Measurements from ENCODE around the gene CSNK2B. TPM values are rescaled to one million over a fixed set of nuclear protein-coding genes. Genes with fewer than 3 reads are reported as not detected.

The CSNK2B gene
- 256 TPM for polyA plus RNA-seq (2013, experiment 1 of 2)
- polyA plus RNA-seq (2013, experiment 2 of 2) = 256 TPM

DNA sequence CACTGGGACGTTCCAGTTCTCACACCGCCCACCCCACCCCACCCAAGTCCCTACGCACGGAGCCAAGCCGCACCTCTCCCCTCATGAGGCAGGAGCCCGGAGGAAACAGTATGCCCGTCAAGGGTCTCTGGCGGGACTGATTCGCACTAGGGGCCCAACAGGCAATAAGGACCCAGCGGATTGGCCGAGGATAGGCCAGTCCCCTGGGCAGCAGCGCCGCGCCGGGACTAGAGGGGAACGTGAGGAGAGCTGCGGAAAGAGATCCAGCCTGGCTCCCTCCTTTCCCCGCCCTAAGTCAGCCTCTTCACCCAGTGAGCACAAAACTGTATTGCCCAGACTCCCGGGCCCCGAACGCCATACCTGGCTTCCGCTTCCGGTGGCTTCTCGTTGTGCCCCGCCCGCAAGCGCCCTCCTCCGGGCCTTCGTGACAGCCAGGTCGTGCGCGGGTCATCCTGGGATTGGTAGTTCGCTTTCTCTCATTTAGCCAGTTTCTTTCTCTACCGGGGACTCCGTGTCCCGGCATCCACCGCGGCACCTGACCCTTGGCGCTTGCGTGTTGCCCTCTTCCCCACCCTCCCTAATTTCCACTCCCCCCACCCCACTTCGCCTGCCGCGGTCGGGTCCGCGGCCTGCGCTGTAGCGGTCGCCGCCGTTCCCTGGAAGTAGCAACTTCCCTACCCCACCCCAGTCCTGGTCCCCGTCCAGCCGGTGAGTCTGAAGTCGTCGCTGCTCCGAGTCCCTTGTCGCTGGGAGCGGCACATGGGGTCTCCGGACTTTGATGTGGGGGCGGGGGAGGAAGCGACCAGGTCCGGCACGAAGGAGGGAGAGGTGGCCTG lies at the start of gene CSNK2B:
CSNK2B (plus strand) TSS at position 580 of the 836 bp plus-strand sequence. CDS start 752 bp downstream, outside the sequence.
- Histone ChIP-seq H2BK5ac (ENCODE audit: low read depth, low read length, poor library complexity, severe bottlenecking) (peak within 1 kb of the TSS; percentile 81), H3K4me2 (ENCODE audit: low read length, poor library complexity, severe bottlenecking) (peak within 1 kb of the TSS; percentile 90), H4K8ac (ENCODE audit: low read length) (peak within 1 kb of the TSS; percentile 99), H3K27me3 (ENCODE audit: control insufficient read depth in 1 of 2, insufficient read depth in 1 of 2, low read length in 2 of 2) (no peaks in the 10 kb centered on the region), H3K27ac (ENCODE audit: low read length, poor library complexity, severe bottlenecking) (peak within 1 kb of the TSS; percentile 89), H2BK12ac (ENCODE audit: low read length in 2 of 2) (peak within 1 kb of the TSS in 1 of 2 experiments; percentile 21), H2BK15ac (ENCODE audit: low read depth, poor library complexity, severe bottlenecking) (peak within 1 kb of the TSS; percentile 88), H3K18ac (ENCODE audit: low read depth in 1 of 2, low read length in 2 of 2) (peak within 1 kb of the TSS; percentile 96 to 99), H3K4me3 (ENCODE audit: insufficient read depth in 1 of 2, low read depth in 1 of 2, low read length in 2 of 2) (peak within 1 kb of the TSS; percentile 97 to 99), H3K4ac (ENCODE audit: low read depth in 1 of 2, low read length in 2 of 2) (peak within 1 kb of the TSS; percentile 94), H3K14ac (ENCODE audit: low read length in 2 of 2) (peak within 1 kb of the TSS in 1 of 2 experiments; percentile 90), H3K9me3 (ENCODE audit: control insufficient read depth, low read length) (no peaks in the 10 kb centered on the region), H2AK5ac (ENCODE audit: low read length, severe bottlenecking) (peak within 1 kb of the TSS; percentile 64), H3K9ac (ENCODE audit: low read length) (peak within 1 kb of the TSS; percentile 97), H3K23ac (ENCODE audit: low read length in 2 of 2) (peak within 1 kb of the TSS; percentile 38 to 86), H2AFZ (ENCODE audit: low read depth, low read length) (peak within 1 kb of the TSS; percentile 74), H3K79me1 (replicated peaks; ENCODE audit: low read length, poor library complexity, severe bottlenecking) (peaks cover 36% of the 10 kb centered on the region), H2BK120ac (ENCODE audit: low read depth, low read length) (peak within 1 kb of the TSS; percentile 19), H3K4me1 (ENCODE audit: control insufficient read depth, insufficient read depth, low read depth, low read length) (peaks cover 22% of the 10 kb centered on the region), H3K36me3 (ENCODE audit: control insufficient read depth in 1 of 2, insufficient read depth in 2 of 2, low read depth in 1 of 2, low read length in 2 of 2) (peaks cover 51 to 61% of the 10 kb centered on the region in 2 experiments), H4K91ac (ENCODE audit: low read length) (peak within 1 kb of the TSS; percentile 95)
- DNase-seq = peak; percentile 98
- WGBS = 0% methylated on average over 53 of the region's 63 CpGs

DNA sequence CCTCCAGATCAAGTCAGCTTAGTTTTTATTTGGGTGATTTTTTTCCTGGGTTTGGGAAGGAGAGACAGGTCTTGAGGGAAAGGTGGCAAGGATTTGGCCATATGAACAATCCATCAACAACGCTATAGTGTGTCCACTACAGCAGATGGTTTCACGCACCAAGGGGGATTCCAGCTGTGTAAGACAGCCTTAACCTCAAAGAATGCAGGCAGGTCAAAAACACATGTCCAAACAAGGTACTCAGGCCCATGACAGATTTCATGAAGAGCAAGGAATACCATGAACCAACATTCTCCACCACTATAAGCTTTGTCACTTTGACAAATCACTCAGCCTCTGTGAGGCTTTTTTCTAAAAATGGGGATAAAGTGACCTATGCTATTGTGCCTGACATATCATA lies 48.9 kb upstream of the CSNK2B start:
- no peak overlapping the region for H2AK5ac ChIP-seq (ENCODE audit: low read length, severe bottlenecking)
- DNase-seq = peak; percentile 28
- no peak overlapping the region for H2BK120ac ChIP-seq (ENCODE audit: low read depth, low read length)
- H3K79me1 ChIP-seq (replicated peaks; ENCODE audit: low read length, poor library complexity, severe bottlenecking) = no peaks in the 10 kb centered on the region
- H3K18ac ChIP-seq (ENCODE audit: low read depth in 1 of 2, low read length in 2 of 2) = no peak overlapping the region
- H2AFZ ChIP-seq (ENCODE audit: low read depth, low read length) = no peak overlapping the region
- no peak overlapping the region for H3K4me3 ChIP-seq (ENCODE audit: insufficient read depth in 1 of 2, low read depth in 1 of 2, low read length in 2 of 2)
- H3K14ac ChIP-seq (ENCODE audit: low read length in 2 of 2) = no peak overlapping the region
- H3K9ac ChIP-seq (ENCODE audit: low read length) = no peak overlapping the region
- no peak overlapping the region for H3K4ac ChIP-seq (ENCODE audit: low read depth in 1 of 2, low read length in 2 of 2)
- H3K36me3 ChIP-seq (ENCODE audit: control insufficient read depth in 1 of 2, insufficient read depth in 2 of 2, low read depth in 1 of 2, low read length in 2 of 2) = no peaks in the 10 kb centered on the region
- H2BK12ac ChIP-seq (ENCODE audit: low read length in 2 of 2) = no peak overlapping the region
- H3K4me2 ChIP-seq (ENCODE audit: low read length, poor library complexity, severe bottlenecking) = no peak overlapping the region
- WGBS = 82% methylated on average over 2 of the region's 2 CpGs
- no peak overlapping the region for H3K27ac ChIP-seq (ENCODE audit: low read length, poor library complexity, severe bottlenecking)
- H2BK5ac ChIP-seq (ENCODE audit: low read depth, low read length, poor library complexity, severe bottlenecking) = no peak overlapping the region
- H3K4me1 ChIP-seq (ENCODE audit: control insufficient read depth, insufficient read depth, low read depth, low read length) = no peaks in the 10 kb centered on the region
- H2BK15ac ChIP-seq (ENCODE audit: low read depth, poor library complexity, severe bottlenecking) = no peak overlapping the region
- H3K9me3 ChIP-seq (ENCODE audit: control insufficient read depth, low read length) = no peaks in the 10 kb centered on the region
- peaks cover 3% of the 10 kb centered on the region in 2 experiments for H3K27me3 ChIP-seq (ENCODE audit: control insufficient read depth in 1 of 2, insufficient read depth in 1 of 2, low read length in 2 of 2)
- H3K23ac ChIP-seq (ENCODE audit: low read length in 2 of 2) = no peak overlapping the region
- no peak overlapping the region for H4K8ac ChIP-seq (ENCODE audit: low read length)
- H4K91ac ChIP-seq (ENCODE audit: low read length) = no peak overlapping the region

- Histone ChIP-seq H3K23ac (ENCODE audit: low read length in 2 of 2) (no peak overlapping the region), H3K18ac (ENCODE audit: low read depth in 1 of 2, low read length in 2 of 2) (peak overlapping the region; percentile 88 to 96), H2BK5ac (ENCODE audit: low read depth, low read length, poor library complexity, severe bottlenecking) (peak overlapping the region; percentile 89), H4K8ac (ENCODE audit: low read length) (peak overlapping the region; percentile 71), H2BK15ac (ENCODE audit: low read depth, poor library complexity, severe bottlenecking) (peak overlapping the region; percentile 96), H3K4ac (ENCODE audit: low read depth in 1 of 2, low read length in 2 of 2) (peak overlapping the region in 1 of 2 experiments; percentile 88), H3K36me3 (ENCODE audit: control insufficient read depth in 1 of 2, insufficient read depth in 2 of 2, low read depth in 1 of 2, low read length in 2 of 2) (peaks cover 22 to 24% of the 10 kb centered on the region in 2 experiments), H3K79me1 (replicated peaks; ENCODE audit: low read length, poor library complexity, severe bottlenecking) (peaks cover 5% of the 10 kb centered on the region), H2AFZ (ENCODE audit: low read depth, low read length) (peak overlapping the region; percentile 61), H3K4me3 (ENCODE audit: insufficient read depth in 1 of 2, low read depth in 1 of 2, low read length in 2 of 2) (peak overlapping the region; percentile 61 to 83), H2BK12ac (ENCODE audit: low read length in 2 of 2) (peak overlapping the region in 1 of 2 experiments; percentile 83), H3K14ac (ENCODE audit: low read length in 2 of 2) (peak overlapping the region in 1 of 2 experiments; percentile 97), H3K27me3 (ENCODE audit: control insufficient read depth in 1 of 2, insufficient read depth in 1 of 2, low read length in 2 of 2) (peaks cover 0 to 3% of the 10 kb centered on the region in 2 experiments), H2AK5ac (ENCODE audit: low read length, severe bottlenecking) (no peak overlapping the region), H3K9me3 (ENCODE audit: control insufficient read depth, low read length) (no peaks in the 10 kb centered on the region), H3K4me2 (ENCODE audit: low read length, poor library complexity, severe bottlenecking) (peak overlapping the region; percentile 86), H4K91ac (ENCODE audit: low read length) (peak overlapping the region; percentile 36), H2BK120ac (ENCODE audit: low read depth, low read length) (no peak overlapping the region), H3K9ac (ENCODE audit: low read length) (peak overlapping the region; percentile 95), H3K4me1 (ENCODE audit: control insufficient read depth, insufficient read depth, low read depth, low read length) (peaks cover 10% of the 10 kb centered on the region), H3K27ac (ENCODE audit: low read length, poor library complexity, severe bottlenecking) (peak overlapping the region; percentile 98)
- peak; percentile 100 for DNase-seq
- WGBS = under 1% methylated on average over 44 of the region's 50 CpGs
Observed at GRCh38 chr6:31619805-31620585, 45.9 kb upstream of the CSNK2B start.

Data from mesenchymal stem cell (in vitro differentiated cells and primary cell).